K562 (cell line): Measurements from ENCODE around the gene KCNC3. TPM values are rescaled to one million over a fixed set of nuclear protein-coding genes. Genes with fewer than 3 reads are reported as not detected.
A peak's percentile ranks its signal among the peaks of the same experiment; 100 is the strongest.

Experiments used
- ARID1B ChIP-seq: fragments of 450-650 bp; IDR thresholded peaks from 2 replicates; pipeline ENCODE4 v1.6.1; 2016; ENCODE audit warnings: antibody characterized with exemption, mild to moderate bottlenecking, inconsistent platforms
- BRCA1 ChIP-seq, 2 experiments: fragments of 450-650 bp in 1 of 2; sonication (generic) in 1 of 2; formaldehyde crosslinking in 1 of 2; IDR thresholded peaks; 2 replicates each; pipeline versions ENCODE4 v1.5.0 to v1.6.1; 2017 to 2020; ENCODE audit warnings: mild to moderate bottlenecking in 1 of 2, missing genetic modification reagents in 1 of 2
- HCFC1 ChIP-seq: IDR thresholded peaks from 2 replicates; pipeline ENCODE4 v1.6.1; 2012; ENCODE audit warnings: low read depth, low read length, improper control_type of control experiment
- HSF4 ChIP-seq: fragments of 250-450 bp; sonication (Bioruptor Pico); IDR thresholded peaks from 2 replicates; pipeline ENCODE4 v2.1.2; 2022; ENCODE audit warnings: mild to moderate bottlenecking, moderate library complexity, borderline replicate concordance
- JUND ChIP-seq, 2 experiments: IDR thresholded peaks; 2 replicates in 1 of 2; 3 replicates in 1 of 2; pipeline ENCODE4 v1.6.1; 2011; ENCODE audit warnings: borderline replicate concordance in 2 of 2, low read depth in 2 of 2, low read length in 2 of 2, improper control_type of control experiment in 1 of 2, missing biosample characterization in 1 of 2, missing genetic modification characterization in 1 of 2, missing genetic modification reagents in 1 of 2
- MXI1 ChIP-seq: IDR thresholded peaks from 2 replicates; pipeline ENCODE4 v1.6.1; 2011; ENCODE audit warnings: low read depth, mild to moderate bottlenecking, improper control_type of control experiment, low read length
- NCOR1 ChIP-seq: fragments of 450-650 bp; IDR thresholded peaks from 2 replicates; pipeline ENCODE4 v1.6.1; 2016; ENCODE audit warnings: mild to moderate bottlenecking, moderate library complexity
- PHB2 ChIP-seq: fragments of 450-650 bp; IDR thresholded peaks from 2 replicates; pipeline ENCODE4 v1.6.1; 2017; ENCODE audit warnings: low read depth
- PML ChIP-seq: IDR thresholded peaks from 2 replicates; pipeline ENCODE4 v1.6.1; 2012; ENCODE audit warnings: low read length, inconsistent platforms
- SRSF3 ChIP-seq: fragments of 200-400 bp; formaldehyde crosslinking; IDR thresholded peaks from 2 replicates; pipeline ENCODE4 v1.6.1; 2016; ENCODE audit warnings: mild to moderate bottlenecking, low read length, moderate library complexity; ENCODE audit not compliant: insufficient read depth
- TAF7 ChIP-seq: fragments of 450-650 bp; IDR thresholded peaks from 2 replicates; pipeline ENCODE4 v1.6.1; 2016; ENCODE audit warnings: missing genetic modification characterization, missing compliant biosample characterization
- XRCC4 ChIP-seq: IDR thresholded peaks from one replicate; pipeline ENCODE4 v1.6.1; 2011; ENCODE audit not compliant: insufficient read depth, insufficient read length; ENCODE audit errors: extremely low read depth
- ZNF551 ChIP-seq: fragments of 250-450 bp; sonication (Bioruptor Pico); IDR thresholded peaks from 2 replicates; pipeline ENCODE4 v1.5.0; 2021; ENCODE audit warnings: mild to moderate bottlenecking, moderate library complexity
- ZNF696 ChIP-seq: fragments of 250-450 bp; sonication (Bioruptor Pico); conservative IDR thresholded peaks from 2 replicates; pipeline ENCODE4 v1.4.0; 2020; ENCODE audit warnings: mild to moderate bottlenecking, moderate library complexity
- ZNF707 ChIP-seq: fragments of 250-450 bp; sonication (Bioruptor Pico); conservative IDR thresholded peaks from 2 replicates; pipeline ENCODE4 v1.8.0; 2022; ENCODE audit warnings: inconsistent platforms, mild to moderate bottlenecking, moderate library complexity
- ZSCAN32 ChIP-seq: fragments of 450-650 bp; formaldehyde crosslinking; IDR thresholded peaks from 2 replicates; pipeline ENCODE4 v1.4.0; 2020; ENCODE audit warnings: mild to moderate bottlenecking, moderate library complexity
- polyA plus RNA-seq, 8 experiments: library from polyadenylated mRNA; depleted of rRNA in 4 of 8; stranded (reverse) in 5 of 8; unstranded in 3 of 8; fragments of >200 nt; fragmentation: Nextera tagmentation in 2 of 8; fragmentation: Illumina TruSeq in 1 of 8; extraction: Ambion mirVana in 2 of 8; extraction: Trizol in 1 of 8; gene quantifications; 2 replicates each; pipeline versions ENCODE4 v1.2.1 to v1.2.3, GENCODE V29; 2011 to 2014; ENCODE audit warnings: inconsistent platforms in 1 of 8, missing spikeins in 1 of 8
- total RNA-seq, 7 experiments: library from RNA; depleted of rRNA in 6 of 7; stranded (reverse); fragments of >200 nt in 6 of 7; fragmentation: Illumina TruSeq in 2 of 7; extraction: Trizol in 2 of 7; gene quantifications; 2 replicates each; pipeline versions ENCODE4 v1.2.1 to v1.2.3, GENCODE V29; 2011 to 2021; ENCODE audit warnings: low replicate concordance in 1 of 7
- TF ChIP-seq, protein P1 (sequence below): fragments of 200-600 bp; sonication (generic); IDR thresholded peaks from one replicate; pipeline ENCODE4 v1.6.1; 2012; ENCODE audit warnings: mild to moderate bottlenecking, low read depth, low read length, inconsistent platforms
- TF ChIP-seq, protein P2 (sequence below): fragments of 250-450 bp; sonication (Bioruptor Pico); IDR thresholded peaks from 2 replicates; pipeline ENCODE4 v1.9.0; 2021; ENCODE audit warnings: mild to moderate bottlenecking

KCNC3 gene
- total and polyA plus RNA-seq, 9 of the 15 experiments (the other 6 are each of a cell fraction or from before 2014, with no cell fraction given): 0.03 to 26.2 (median 2.0) TPM

DNA sequence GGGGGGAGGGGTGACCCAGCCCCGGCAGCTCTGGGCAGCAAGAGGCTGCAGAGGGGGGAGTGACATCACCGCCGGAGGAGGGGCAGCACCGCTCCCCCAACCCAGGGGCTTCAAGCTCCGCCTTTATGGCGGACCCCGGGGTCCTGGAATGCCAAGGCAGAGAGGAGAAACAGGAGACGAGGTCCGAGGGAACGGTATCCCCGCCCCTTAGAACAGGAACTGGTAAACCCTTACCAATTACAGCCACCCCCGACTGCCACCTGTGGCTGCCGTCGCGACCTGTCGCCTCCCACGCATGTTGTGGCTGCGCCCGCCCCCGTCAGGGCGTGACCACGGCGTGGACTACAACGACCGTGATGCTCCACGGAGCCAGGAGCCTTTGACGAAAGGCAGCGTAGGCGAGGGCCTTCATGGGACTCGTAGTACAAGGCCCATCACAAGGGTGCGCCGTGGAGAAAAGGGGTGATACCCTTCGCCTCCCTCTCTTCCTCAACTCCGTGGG lies 4.1 kb upstream of the KCNC3 start (continued):
- TF ChIP-seq, protein P1, sequence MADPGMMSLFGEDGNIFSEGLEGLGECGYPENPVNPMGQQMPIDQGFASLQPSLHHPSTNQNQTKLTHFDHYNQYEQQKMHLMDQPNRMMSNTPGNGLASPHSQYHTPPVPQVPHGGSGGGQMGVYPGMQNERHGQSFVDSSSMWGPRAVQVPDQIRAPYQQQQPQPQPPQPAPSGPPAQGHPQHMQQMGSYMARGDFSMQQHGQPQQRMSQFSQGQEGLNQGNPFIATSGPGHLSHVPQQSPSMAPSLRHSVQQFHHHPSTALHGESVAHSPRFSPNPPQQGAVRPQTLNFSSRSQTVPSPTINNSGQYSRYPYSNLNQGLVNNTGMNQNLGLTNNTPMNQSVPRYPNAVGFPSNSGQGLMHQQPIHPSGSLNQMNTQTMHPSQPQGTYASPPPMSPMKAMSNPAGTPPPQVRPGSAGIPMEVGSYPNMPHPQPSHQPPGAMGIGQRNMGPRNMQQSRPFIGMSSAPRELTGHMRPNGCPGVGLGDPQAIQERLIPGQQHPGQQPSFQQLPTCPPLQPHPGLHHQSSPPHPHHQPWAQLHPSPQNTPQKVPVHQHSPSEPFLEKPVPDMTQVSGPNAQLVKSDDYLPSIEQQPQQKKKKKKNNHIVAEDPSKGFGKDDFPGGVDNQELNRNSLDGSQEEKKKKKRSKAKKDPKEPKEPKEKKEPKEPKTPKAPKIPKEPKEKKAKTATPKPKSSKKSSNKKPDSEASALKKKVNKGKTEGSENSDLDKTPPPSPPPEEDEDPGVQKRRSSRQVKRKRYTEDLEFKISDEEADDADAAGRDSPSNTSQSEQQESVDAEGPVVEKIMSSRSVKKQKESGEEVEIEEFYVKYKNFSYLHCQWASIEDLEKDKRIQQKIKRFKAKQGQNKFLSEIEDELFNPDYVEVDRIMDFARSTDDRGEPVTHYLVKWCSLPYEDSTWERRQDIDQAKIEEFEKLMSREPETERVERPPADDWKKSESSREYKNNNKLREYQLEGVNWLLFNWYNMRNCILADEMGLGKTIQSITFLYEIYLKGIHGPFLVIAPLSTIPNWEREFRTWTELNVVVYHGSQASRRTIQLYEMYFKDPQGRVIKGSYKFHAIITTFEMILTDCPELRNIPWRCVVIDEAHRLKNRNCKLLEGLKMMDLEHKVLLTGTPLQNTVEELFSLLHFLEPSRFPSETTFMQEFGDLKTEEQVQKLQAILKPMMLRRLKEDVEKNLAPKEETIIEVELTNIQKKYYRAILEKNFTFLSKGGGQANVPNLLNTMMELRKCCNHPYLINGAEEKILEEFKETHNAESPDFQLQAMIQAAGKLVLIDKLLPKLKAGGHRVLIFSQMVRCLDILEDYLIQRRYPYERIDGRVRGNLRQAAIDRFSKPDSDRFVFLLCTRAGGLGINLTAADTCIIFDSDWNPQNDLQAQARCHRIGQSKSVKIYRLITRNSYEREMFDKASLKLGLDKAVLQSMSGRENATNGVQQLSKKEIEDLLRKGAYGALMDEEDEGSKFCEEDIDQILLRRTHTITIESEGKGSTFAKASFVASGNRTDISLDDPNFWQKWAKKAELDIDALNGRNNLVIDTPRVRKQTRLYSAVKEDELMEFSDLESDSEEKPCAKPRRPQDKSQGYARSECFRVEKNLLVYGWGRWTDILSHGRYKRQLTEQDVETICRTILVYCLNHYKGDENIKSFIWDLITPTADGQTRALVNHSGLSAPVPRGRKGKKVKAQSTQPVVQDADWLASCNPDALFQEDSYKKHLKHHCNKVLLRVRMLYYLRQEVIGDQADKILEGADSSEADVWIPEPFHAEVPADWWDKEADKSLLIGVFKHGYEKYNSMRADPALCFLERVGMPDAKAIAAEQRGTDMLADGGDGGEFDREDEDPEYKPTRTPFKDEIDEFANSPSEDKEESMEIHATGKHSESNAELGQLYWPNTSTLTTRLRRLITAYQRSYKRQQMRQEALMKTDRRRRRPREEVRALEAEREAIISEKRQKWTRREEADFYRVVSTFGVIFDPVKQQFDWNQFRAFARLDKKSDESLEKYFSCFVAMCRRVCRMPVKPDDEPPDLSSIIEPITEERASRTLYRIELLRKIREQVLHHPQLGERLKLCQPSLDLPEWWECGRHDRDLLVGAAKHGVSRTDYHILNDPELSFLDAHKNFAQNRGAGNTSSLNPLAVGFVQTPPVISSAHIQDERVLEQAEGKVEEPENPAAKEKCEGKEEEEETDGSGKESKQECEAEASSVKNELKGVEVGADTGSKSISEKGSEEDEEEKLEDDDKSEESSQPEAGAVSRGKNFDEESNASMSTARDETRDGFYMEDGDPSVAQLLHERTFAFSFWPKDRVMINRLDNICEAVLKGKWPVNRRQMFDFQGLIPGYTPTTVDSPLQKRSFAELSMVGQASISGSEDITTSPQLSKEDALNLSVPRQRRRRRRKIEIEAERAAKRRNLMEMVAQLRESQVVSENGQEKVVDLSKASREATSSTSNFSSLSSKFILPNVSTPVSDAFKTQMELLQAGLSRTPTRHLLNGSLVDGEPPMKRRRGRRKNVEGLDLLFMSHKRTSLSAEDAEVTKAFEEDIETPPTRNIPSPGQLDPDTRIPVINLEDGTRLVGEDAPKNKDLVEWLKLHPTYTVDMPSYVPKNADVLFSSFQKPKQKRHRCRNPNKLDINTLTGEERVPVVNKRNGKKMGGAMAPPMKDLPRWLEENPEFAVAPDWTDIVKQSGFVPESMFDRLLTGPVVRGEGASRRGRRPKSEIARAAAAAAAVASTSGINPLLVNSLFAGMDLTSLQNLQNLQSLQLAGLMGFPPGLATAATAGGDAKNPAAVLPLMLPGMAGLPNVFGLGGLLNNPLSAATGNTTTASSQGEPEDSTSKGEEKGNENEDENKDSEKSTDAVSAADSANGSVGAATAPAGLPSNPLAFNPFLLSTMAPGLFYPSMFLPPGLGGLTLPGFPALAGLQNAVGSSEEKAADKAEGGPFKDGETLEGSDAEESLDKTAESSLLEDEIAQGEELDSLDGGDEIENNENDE: no peak
- TF ChIP-seq ZNF551 (CRISPR knock-in tag): no peak
- TF ChIP-seq NCOR1: peak; percentile 71
- no peak for TF ChIP-seq PML
- no peak for TF ChIP-seq TAF7 (tag)
- no peak for TF ChIP-seq PHB2
- TF ChIP-seq XRCC4: no peak
- TF ChIP-seq, protein P2, sequence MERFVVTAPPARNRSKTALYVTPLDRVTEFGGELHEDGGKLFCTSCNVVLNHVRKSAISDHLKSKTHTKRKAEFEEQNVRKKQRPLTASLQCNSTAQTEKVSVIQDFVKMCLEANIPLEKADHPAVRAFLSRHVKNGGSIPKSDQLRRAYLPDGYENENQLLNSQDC (CRISPR knock-in tag): no peak
- peak; percentile 99 for TF ChIP-seq HCFC1
- no peak for TF ChIP-seq ZSCAN32 (CRISPR knock-in tag)
- TF ChIP-seq JUND (IDR thresholded peaks at IDR 0.05; ENCODE audit: borderline replicate concordance, low read depth, low read length): peak; percentile 26; the same call in 1 of the 2 replicates
- no peak for TF ChIP-seq JUND (tag; IDR thresholded peaks at IDR 0.05; ENCODE audit: borderline replicate concordance, low read depth, low read length)
- TF ChIP-seq HSF4 (CRISPR knock-in tag): no peak
- no peak for TF ChIP-seq BRCA1 (IDR thresholded peaks at IDR 0.05)
- no peak for TF ChIP-seq BRCA1 (CRISPR knock-in tag; IDR thresholded peaks at IDR 0.05)
- TF ChIP-seq ZNF707 (CRISPR knock-in tag): no peak
- peak; percentile 50 for TF ChIP-seq ARID1B
- no peak for TF ChIP-seq SRSF3
- no peak for TF ChIP-seq MXI1
- no peak for TF ChIP-seq ZNF696 (CRISPR knock-in tag)
